ENCODE measurements around the gene MRPS23. TPM values are rescaled to one million over a fixed set of nuclear protein-coding genes. Genes with fewer than 3 reads are reported as not detected.

Gene MRPS23
- total and polyA plus RNA-seq, 2 of the 8 experiments (the other 6 are each of a cell fraction or from before 2014, with no cell fraction given): 38.6 to 60.4 TPM

GRCh38 chr17:57892146-57892819 lies 42.4 kb upstream of the MRPS23 start (continued):
- no peak for TF ChIP-seq CHD7 (IDR thresholded peaks at IDR 0.05; ENCODE audit: insufficient replicate concordance, low read length)
- no peak for TF ChIP-seq SIRT6 (IDR thresholded peaks at IDR 0.05; ENCODE audit: low read length)
- no peak for TF ChIP-seq SAP30 (IDR thresholded peaks at IDR 0.05; ENCODE audit: insufficient read depth, insufficient replicate concordance, low read length)
- TF ChIP-seq HDAC2 (IDR thresholded peaks at IDR 0.05; ENCODE audit: borderline replicate concordance in 1 of 2, low read depth in 2 of 2, low read length in 2 of 2): no peak
- TF ChIP-seq KDM5A (IDR thresholded peaks at IDR 0.05; ENCODE audit: low read length): no peak
- TF ChIP-seq NANOG (IDR thresholded peaks at IDR 0.05; ENCODE audit: insufficient read depth, low read depth, low read length, poor library complexity, severe bottlenecking): peak; percentile 5
- no peak for TF ChIP-seq FOSL1 (IDR thresholded peaks at IDR 0.05; ENCODE audit: insufficient read depth, low read depth, low read length)
- TF ChIP-seq ATF3 (IDR thresholded peaks at IDR 0.05; ENCODE audit: insufficient read depth, low read depth, low read length): 0 out of 2 replicates have a peak, but pooled peaks have one; percentile 5
- TF ChIP-seq CHD2 (IDR thresholded peaks at IDR 0.05; ENCODE audit: low read length): no peak; the same call in 1 of the 2 replicates
